Subcutaneous adipose tissue (tissue), 4 donors: Measurements from ENCODE around the gene SCAMP1. TPM values are rescaled to one million over a fixed set of nuclear protein-coding genes. Genes with fewer than 3 reads are reported as not detected.

Experiments
- total RNA-seq, 4 donors: library from RNA; depleted of rRNA; stranded (reverse); fragments of >200 nt; gene quantifications; one replicate each; pipeline ENCODE4 v1.1.0, GENCODE V29; 2016
- TF ChIP-seq, protein P1 (sequence below): fragments of 450-650 bp; IDR thresholded peaks from one replicate; pipeline ENCODE4 v1.5.1; 2016; ENCODE audit warnings: low read depth, mild to moderate bottlenecking, control low read depth, antibody characterized with exemption, moderate library complexity

Gene SCAMP1
- total RNA-seq, 4 donors from 2014 or later = 27.5 to 41.3 (median 34.0) TPM

DNA sequence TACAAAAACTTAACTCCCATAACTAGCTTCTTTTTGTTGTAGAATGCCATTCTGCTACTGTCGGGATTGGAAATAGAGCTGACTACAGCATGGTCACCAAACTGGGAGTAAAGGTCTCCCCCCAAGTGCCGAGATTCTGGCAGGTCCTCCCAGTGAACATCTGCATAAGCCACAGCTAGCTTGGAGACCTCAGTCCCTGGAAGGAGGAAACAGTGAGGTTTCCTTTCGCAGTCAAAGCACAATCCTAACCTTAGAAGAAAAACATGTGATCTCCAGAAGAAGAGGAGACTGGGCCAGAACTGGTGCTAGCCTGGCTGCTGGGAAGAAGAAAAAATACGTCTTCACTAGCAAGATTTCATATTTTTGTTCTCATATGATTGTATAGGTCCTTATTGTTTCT lies 127.4 kb downstream of the SCAMP1 start:
- TF ChIP-seq, protein P1, sequence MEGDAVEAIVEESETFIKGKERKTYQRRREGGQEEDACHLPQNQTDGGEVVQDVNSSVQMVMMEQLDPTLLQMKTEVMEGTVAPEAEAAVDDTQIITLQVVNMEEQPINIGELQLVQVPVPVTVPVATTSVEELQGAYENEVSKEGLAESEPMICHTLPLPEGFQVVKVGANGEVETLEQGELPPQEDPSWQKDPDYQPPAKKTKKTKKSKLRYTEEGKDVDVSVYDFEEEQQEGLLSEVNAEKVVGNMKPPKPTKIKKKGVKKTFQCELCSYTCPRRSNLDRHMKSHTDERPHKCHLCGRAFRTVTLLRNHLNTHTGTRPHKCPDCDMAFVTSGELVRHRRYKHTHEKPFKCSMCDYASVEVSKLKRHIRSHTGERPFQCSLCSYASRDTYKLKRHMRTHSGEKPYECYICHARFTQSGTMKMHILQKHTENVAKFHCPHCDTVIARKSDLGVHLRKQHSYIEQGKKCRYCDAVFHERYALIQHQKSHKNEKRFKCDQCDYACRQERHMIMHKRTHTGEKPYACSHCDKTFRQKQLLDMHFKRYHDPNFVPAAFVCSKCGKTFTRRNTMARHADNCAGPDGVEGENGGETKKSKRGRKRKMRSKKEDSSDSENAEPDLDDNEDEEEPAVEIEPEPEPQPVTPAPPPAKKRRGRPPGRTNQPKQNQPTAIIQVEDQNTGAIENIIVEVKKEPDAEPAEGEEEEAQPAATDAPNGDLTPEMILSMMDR = no peak

DNA sequence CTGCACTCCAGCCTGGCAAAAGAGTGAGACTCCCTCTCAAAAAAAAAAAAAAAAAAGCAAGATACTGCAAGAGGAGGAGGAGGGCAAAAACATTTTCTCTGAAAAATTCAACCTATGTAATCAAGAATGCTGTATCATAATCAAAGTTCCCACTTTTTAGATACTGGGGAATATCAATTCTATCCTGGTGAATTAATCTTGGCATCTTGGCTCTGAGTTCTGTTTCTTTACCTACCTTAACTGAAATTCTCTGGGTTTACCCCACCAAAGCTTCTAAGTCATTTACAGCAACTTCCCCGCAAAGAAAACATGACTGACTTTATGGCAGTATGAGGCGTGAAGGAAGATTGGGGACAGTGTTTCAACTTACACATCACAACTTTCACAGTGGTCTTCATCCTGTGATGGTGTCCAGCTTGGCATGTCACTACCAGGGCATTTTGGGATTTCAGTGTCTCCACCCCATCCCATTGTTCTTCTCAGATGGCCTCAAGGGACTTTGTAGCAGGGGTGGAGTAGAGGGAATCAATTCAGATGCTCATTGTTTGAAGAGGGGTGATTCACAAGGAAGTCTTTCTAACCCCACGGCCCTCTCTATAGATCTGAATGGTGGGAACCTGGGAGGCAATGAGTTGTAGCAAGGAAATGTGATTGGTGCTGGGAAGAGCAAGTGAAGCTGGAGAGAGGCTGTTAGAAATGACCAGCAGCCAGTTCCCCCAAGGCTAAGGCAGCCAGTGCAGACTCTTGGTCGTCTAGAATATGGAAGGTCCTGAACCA lies 130.5 kb downstream of the SCAMP1 start:
- TF ChIP-seq, protein P1 = no peak

DNA sequence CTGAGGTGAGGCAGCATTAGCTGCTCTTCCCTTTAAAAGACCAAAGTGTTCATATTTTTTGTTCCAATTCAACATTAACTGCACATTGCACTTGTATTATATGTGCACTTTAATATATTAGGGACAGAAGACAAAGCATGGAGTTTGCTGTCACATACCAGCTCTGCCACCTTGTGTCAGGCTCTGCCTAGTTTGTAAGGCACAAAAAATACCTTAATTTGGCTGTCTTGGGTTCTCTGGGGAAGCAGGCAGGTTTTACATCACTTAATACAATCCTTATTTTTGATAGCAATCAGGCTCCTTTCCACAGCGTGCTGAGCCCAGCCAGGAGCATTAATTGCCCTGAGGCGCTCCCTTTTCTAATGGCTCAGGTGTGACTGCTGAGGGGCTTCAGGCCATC lies 131.8 kb downstream of the SCAMP1 start:
- TF ChIP-seq, protein P1 = no peak

DNA sequence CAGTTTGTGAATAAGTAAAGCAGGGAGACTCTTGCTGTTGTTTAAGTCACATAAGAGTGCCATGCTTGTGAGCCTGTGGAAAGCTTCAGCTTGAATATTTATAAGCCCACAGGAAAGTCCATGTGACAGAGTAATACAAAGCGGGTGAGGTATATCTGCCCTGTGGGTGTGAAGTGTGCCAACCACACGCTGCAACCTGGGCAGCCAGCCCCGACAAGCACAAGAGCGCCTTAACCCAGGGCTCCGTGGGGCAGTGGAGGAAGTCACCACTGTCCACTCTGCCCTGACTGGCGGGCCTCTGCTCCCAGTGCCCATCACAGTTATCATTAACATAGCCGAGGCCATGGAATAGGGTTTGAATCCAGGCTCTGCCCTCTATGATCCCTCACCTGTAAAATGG lies 132.2 kb downstream of the SCAMP1 start:
- TF ChIP-seq, protein P1 = no peak

DNA sequence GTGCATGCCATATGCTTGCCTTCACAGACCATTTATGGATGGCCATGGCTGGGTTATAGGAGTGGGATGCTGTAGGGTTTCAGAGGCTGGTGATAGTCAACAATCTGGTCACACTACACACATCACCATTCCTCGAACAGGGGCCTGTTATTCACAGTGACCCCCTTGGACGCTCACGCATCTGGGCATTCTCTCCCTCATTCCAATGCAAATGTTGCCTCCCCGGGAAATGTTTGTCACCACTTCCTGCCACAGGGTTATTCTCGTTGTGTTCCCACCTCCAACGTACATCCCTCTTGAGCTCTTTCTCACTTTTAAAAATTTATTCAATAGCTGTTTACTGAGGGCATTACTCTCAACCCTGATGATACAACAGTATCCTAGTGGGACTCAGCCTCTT lies 135.4 kb downstream of the SCAMP1 start:
- TF ChIP-seq, protein P1 = no peak

DNA sequence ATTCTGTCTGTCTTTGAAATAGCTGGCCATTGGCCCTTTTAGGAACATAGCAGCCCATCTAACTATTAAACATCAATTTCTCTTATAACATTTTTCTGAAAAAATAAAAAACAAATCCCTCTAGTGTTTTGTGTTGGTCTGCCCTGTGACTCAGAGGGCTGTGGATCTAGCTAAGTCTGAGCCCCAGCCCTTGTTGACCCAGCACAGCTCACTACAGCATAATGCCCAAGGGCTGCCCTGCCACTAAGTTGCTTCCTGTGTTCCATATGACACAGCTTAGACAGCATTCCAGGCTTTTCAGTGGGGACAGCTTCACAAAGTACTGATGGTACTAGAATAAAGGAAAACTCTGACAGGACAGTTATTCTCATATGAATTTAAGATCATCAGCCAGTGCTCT lies 136.0 kb downstream of the SCAMP1 start:
- TF ChIP-seq, protein P1 = no peak

DNA sequence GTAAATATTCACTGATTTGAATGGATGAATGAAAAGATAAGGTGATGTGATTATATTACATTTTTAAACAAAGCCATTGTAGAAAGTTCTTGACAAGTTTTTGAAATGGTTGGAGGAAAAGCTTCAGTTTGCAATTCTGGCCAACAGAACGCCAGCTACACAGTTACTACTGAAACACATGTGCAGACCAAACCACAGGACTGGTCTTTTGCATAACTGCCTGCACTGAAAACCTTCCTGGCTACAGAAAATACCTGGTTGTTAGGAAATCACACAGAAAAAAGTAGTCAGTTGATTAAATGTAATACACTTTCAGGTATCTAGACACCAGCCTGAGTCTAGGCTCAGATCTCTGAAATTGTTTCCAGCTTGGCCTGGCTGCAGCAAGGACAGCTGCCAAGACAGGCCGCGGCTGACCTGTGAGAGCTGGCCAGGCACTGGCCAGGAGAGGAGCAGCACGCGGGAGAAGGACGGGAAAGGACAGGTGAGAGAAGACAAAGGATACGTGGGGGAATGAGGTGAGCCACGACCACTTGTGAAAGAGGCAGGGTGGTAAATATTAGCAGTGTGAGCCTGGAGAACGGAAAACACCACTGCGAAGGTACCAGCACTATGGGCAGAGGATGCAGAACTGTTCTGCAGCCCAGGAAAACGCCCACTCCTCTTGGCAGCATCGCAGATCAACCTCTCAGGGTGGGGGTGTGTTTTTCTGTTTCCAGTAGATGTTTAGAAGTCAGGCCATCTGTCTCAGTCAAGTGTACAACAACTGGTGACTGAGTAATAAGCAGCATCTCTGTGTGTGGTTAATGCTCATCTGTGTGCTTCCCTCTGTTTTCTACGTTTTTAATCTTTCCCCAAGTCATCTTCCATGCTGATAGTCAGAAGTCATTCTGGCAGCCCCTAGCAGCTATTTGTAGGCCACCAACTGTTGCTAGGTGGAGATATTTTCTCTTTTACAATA lies 137.4 kb downstream of the SCAMP1 start:
- TF ChIP-seq, protein P1 = no peak
